Activated T-cell treated with anti-CD3 and anti-CD28 coated beads for 48 hours (primary cell): ENCODE measurements around the gene EBI3.
"Not testable (repeated sequence)": the region's sequence is repeated elsewhere in the genome, so short reads cannot be mapped to it uniquely, and the experiment has no call there.

Source experiments
- DNase-seq: peaks from one replicate; pipeline ENCODE4 v3.0.0-alpha.2; 2020; ENCODE audit warnings: low read depth

EBI3 gene

DNA sequence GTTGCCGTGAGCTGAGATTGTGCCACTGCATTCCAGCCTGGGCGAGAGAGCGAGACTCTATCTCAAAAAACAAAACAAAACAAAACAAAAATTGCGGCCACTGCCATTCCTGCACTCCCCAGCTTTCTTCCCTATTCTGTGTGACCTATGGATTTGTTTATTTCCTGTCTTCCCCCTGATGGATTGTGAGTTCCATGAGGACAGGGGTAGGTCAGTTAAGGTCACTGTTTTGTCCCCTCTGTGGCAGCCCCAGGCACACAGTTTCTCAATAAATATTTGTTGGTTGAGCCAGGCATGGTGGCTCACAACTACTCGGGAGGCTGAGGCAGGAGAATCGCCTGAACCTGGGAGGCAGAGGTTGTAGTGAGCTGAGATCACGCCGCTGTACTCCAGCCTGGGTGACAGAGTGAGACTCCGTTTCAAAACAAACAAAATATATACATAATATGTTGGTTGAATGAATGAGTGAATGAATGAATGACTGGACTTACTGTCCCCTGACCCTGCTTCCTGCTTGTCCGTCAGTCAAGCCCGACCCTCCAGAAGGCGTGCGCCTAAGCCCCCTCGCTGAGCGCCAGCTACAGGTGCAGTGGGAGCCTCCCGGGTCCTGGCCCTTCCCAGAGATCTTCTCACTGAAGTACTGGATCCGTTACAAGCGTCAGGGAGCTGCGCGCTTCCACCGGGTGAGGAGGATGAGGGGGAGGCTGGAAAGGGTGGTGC lies 5.0 kb downstream of the EBI3 start:
- DNase-seq = no peak

DNA sequence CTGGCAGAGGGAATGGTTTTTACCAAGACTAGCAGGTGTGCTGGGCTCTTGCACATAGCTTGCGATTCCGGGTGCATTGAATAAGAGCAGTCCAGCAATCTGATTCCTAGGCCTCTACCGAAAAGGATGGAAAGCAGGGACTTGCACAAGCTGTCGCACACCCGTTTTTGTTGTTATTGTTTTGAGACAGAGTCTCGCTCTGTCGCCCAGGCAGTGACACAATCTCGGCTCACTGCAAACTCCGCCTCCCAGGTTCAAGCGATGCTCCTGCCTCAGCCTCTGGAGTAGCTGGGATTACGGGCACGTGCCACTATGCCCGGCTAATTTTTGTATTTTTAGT lies 5.5 kb downstream of the EBI3 start:
- no peak for DNase-seq

DNA sequence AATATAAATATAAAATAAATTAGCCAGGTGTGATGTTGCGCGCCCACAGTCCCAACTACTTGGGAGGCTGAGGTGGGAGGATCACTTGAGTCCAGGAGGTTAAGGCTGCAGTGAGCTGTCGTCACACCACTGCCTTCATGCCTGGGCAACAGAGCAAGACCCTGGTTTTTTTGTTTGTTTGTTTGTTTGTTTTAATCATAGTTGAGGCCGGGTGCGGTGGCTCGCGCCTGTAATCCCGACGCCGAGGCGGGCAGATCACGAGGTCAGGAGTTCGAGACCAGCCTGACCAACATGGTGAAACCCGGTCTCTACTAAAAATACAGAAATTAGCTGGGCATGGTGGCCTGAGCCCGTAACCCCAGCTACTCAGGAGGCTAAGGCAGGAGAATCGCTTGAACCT lies 8.2 kb downstream of the EBI3 start:
- not testable (repeated sequence) for DNase-seq

DNA sequence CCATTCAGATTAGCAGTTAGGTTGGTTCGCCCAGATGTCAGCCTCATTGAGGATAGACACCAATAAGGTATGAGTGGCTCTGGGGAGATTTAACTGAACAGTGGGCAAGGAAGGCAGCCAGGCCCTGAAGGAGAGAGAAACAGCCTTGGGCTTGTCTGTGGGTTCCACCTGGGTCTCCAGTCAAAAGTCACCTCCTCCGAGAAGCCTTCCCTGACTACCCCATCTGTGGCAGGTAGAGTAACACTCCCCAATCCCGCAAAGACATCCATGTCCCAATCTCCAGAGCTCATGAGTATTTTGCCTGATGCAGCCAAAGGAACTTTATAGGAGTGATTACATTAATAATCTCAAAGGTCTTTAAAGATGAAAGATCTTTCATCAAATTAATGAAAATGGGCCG lies 9.5 kb downstream of the EBI3 start:
- no peak for DNase-seq

DNA sequence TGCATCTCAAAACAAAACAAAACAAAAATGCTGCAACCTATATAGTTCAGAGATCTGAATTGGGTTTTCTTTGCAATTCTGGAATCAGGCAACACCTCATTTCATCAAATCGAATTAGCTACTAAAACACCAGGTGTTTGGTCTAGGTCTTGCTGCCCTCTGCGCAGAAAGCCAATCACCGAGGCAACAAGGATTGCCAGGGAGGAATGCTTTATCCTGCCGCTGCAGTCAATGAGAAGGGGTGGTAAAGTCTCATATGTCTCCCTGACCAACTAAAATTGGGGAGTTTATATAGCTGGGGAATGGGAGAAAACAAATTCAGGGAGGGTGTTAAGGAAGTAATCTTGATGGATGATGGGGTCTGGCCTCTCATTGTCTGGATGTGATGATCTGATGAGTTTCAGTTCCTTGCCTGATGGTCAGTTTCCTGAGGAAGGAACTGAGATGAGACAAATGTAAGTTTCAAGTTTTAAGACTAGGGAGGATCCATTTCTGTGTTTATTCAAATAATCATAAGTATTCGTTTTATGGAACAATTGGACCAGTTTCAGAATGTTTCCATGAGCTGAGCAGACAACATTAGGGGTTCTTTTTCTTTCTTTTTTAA lies 12.6 kb downstream of the EBI3 start:
- DNase-seq = no peak

- DNase-seq = not testable (repeated sequence)
Measured at GRCh38 chr19:4245938-4246337, 16.6 kb downstream of the EBI3 start.

DNA sequence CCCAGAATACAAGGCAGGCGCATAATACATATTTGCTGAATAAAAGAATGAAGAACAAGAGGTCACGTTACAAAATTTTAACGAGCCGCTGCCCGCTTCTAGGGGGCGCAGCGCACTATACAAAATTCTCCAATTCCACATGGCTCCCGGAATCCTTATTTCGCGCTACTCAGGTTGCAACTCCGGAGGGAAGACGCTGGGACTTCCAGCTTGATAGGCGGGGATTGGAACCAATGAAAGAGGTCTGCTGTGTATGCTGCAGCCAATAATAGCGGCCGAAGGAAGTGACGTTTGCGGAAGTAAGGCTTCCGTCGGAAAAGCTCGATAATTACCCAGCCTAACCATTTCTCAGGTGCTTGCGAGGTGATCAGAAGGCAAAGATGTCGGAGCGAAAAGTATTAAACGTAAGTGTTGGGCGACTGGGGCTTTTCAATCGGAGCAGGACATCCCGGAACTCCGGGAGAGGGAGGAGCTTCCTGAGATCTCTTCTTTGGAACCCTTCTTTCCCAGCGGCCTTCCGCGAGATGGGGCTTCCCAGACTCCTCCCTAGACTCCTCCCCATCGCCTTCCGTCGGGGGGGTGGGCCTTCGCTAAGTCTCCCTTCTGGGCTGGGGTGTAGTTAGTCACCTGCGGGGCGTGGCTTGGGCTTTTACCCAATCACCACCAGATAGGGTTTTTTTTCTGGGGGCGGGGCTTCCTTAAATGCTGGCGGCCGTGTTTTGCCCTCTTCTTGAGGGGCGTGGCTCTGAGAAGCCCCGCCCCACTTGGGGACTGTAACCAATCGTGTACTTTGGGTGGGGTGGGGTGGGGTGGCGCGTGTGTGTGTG lies 17.7 kb downstream of the EBI3 start, which contains the start of gene YJU2:
YJU2 (plus strand) TSS at position 314 of the 827 bp plus-strand sequence; CDS start at position 381, 67 bp downstream.
- peak; percentile 97 for DNase-seq

GRCh38 chr19:4256563-4256962 lies 27.2 kb downstream of the EBI3 start:
- no peak for DNase-seq

DNA sequence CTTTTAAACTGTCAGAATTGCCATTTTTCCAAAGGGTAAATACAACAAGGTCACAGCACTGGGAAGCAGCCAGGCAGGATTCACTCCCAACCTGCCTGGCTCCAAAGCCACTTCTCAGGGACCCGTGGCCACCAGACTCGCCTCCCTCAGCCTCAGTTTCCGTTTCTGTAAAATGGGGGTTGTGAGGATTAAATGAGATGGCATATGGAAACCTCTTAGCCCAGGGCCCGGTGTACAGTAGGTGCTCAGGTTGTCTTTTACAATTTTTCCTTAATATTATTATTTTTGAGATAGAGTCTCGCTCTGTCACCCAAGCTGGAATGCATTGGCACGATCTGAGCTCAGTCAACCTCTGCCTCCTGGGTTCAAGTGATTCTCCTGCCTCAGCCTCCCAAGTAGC lies 27.7 kb downstream of the EBI3 start:
- DNase-seq = no peak

- no peak for DNase-seq
Measured at GRCh38 chr19:4258181-4258580, 28.9 kb downstream of the EBI3 start.

- no peak for DNase-seq
Measured at GRCh38 chr19:4260613-4261191, 31.4 kb downstream of the EBI3 start.

GRCh38 chr19:4264812-4265211 lies 35.5 kb downstream of the EBI3 start:
- DNase-seq = no peak

- DNase-seq = no peak
Measured at GRCh38 chr19:4266253-4267000, 37.1 kb downstream of the EBI3 start.

DNA sequence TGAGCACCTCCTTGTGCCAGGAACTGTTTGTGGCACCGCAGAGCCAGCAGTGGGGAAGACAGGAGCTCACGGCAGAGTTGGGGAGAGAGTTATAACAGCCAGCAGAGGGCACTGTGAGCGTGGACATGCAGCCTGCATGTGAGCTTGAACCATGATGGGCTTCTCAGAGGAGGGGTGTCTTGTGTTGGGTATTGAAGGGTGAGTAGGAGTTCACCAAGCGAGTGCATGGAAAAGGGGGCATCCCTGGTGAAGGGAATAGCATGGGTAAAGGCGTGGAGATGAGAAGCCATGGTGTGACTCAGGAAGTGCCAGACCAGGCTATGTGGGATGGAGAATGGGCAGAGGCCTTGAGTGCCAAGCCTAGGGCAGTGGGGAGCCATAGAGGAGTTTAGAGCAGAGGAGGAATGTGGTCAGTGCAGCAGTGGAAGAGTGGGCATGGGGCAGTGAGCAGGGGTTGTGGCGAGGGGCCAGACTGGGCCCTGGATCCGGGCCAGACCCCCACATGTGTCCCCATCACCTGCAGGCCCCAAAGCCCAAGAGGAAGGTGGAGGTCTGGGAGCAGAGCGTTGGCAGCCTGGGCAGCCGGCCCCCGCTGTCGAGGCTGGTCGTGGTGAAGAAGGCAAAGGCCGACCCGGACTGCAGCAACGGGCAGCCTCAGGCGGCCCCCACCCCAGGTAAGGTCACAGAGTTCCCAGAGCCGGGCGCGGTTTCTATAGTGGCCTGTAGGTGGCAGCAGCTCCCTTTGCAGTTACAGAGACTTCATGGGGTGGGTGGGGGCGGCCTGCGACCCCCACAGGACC lies 38.0 kb downstream of the EBI3 start:
- DNase-seq = peak; percentile 50

DNA sequence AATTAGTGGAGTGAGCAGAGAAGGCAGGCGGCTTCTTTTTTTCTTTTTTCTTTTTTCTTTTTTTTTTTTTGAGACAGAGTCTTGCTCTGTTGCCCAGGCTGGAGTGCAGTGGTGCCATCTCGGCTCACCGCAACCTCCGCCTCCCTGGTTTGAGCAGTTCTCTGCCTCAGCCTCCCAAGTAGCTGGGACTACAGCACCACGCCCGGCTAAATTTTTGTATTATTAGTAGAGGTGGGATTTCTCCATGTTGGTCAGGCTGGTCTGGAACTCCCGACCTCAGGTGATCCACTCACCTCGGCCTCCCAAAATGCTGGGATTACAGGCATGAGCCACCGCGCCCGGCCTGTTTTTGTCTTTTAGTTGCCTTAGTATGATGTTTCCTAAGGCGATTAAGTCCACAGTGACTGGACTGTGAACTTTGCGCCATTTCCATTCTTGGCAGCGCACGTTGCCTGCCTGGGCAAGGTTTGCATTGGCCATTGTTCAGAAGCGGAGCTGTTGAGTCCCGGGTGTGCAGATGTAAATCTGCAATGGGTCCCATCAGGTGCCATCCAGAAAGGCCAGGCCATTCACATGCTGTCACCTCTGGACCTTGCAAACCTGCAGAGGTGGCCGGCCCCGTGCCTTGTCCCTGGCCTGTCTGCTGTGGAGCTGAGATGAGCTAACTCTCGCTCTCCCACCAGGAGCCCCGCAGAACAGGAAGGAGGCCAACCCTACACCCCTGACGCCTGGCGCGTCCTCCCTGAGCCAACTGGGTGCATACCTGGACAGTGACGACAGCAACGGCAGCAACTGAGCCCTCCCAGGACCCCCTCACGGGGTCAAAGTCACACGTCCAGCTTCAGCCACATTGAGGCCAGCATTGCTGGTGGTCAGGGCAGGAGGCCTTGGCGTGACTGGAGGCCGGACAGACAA lies 38.8 kb downstream of the EBI3 start:
- no peak for DNase-seq

DNA sequence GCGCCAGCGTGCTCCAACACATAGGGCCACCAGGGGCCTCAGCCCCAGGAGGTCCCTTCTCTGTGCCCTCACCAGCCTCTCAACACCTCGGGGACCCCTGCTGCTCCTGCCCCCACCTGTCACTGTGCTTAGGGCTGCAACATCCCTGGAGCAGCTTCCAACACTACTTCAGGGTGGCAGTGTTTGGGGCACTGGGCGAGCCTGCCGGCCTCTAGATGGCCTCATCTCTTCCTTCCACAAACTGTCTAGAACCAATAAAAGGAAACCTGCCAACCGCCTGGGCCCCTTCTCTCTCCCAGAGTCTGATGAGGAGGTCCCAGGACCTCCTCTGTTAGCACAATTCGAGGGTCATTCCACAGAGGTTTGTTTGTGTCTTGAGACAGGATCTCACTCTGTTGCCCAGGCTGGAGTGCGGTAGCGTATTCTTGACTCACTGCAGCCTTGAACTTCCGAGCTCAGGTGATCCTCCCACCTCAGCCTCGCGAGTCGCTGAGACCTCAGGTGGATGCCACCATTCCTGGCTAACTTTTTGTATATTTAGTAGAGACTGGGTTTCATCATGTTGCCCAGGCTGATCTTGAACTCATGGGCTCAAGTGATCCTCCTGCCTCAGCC lies 39.6 kb downstream of the EBI3 start:
- DNase-seq = no peak

DNA sequence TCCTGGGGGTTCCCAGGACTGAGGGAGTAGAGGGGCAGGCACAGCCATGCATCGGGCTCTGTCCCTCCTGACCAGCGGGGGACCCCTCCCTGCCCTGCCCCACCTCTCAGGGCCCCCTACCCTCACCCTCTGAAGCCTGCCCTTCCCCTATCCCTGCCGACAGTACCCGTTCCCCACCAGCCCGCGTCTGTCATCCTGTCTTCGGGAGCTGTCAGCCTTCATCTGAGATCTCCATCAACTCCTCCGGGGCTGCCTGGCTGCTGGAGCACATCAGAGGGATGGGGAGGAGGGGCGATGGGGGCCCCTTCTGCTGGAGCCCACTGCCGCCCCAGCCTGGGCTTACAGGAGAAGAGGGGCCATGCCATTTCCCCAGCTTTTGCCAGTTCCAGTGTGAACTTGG lies 43.6 kb downstream of the EBI3 start:
- no peak for DNase-seq

- not testable (repeated sequence) for DNase-seq
Measured at GRCh38 chr19:4274321-4274686, 45.0 kb downstream of the EBI3 start.

- no peak for DNase-seq
Measured at GRCh38 chr19:4277191-4277696, 47.9 kb downstream of the EBI3 start.
